MCF 10A (cell line): ENCODE measurements around the gene CAMTA1. TPM values are rescaled to one million over a fixed set of nuclear protein-coding genes. Genes with fewer than 3 reads are reported as not detected.
"Not testable (repeated sequence)": the region's sequence is repeated elsewhere in the genome, so short reads cannot be mapped to it uniquely, and the experiment has no call there.

Experiments
- BruUV-seq: library from RNA; stranded (reverse); fragments of 400-500 nt; replicated peaks from 2 replicates; lab custom pipeline; 2021; lab: Mats Ljungman, UMichigan
- CTCF ChIA-PET: fragments of 300-600 bp; sonication (Branson Sonifier 250); formaldehyde crosslinking; extraction: SDS; loops from one replicate; lab custom pipeline; 2021; ENCODE audit warnings: antibody characterized with exemption, inconsistent platforms; lab: Yijun Ruan, JAX
- POLR2A ChIA-PET: fragments of 300-600, 350-650 bp; sonication (Branson Sonifier 250); formaldehyde crosslinking; extraction: SDS; loops from one replicate; lab custom pipeline; 2020; ENCODE audit warnings: antibody characterized with exemption, inconsistent platforms; lab: Yijun Ruan, JAX
- DNase-seq: peaks from one replicate; pipeline ENCODE4 v3.0.0-alpha.2; 2018; ENCODE audit not compliant: unreplicated experiment
- H3K27ac Mint-ChIP-seq: one replicate; pipeline ENCODE4 v1.8.0; 2022; ENCODE audit warnings: mild to moderate bottlenecking, low read depth, mixed read lengths; ENCODE audit not compliant: unreplicated experiment
- H3K27me3 Mint-ChIP-seq: one replicate; pipeline ENCODE4 v1.8.0; 2022; ENCODE audit warnings: mixed read lengths; ENCODE audit not compliant: insufficient read depth, unreplicated experiment
- H3K36me3 Mint-ChIP-seq: one replicate; pipeline ENCODE4 v1.8.0; 2022; ENCODE audit warnings: mild to moderate bottlenecking, moderate library complexity, mixed read lengths; ENCODE audit not compliant: insufficient read depth, unreplicated experiment
- H3K4me1 Mint-ChIP-seq: one replicate; pipeline ENCODE4 v1.8.0; 2022; ENCODE audit warnings: mixed read lengths; ENCODE audit not compliant: insufficient read depth, unreplicated experiment
- H3K4me3 Mint-ChIP-seq: one replicate; pipeline ENCODE4 v1.8.0; 2022; ENCODE audit warnings: mild to moderate bottlenecking, moderate library complexity, mixed read lengths; ENCODE audit not compliant: unreplicated experiment
- H3K9me3 Mint-ChIP-seq: one replicate; pipeline ENCODE4 v1.8.0; 2022; ENCODE audit warnings: mixed read lengths; ENCODE audit not compliant: unreplicated experiment
- intact Hi-C: fragments of 100-400 bp; cut with micrococcal nuclease; formaldehyde crosslinking; loops from 2 replicates; pipeline ENCODE4 v1.14.1; 2022
- total RNA-seq: library from RNA; stranded (reverse); gene quantifications from 2 replicates; pipeline ENCODE4 v1.2.3, GENCODE V29; 2022
- TF ChIP-seq, protein P1 (sequence below): fragments of 200-600 bp; IDR thresholded peaks from one replicate; pipeline ENCODE4 v1.8.0; 2022; ENCODE audit warnings: antibody characterized with exemption, mild to moderate bottlenecking; ENCODE audit not compliant: unreplicated experiment

CAMTA1 gene
- total RNA-seq, 1 experiment from 2014 or later, result 74.1 TPM

DNA sequence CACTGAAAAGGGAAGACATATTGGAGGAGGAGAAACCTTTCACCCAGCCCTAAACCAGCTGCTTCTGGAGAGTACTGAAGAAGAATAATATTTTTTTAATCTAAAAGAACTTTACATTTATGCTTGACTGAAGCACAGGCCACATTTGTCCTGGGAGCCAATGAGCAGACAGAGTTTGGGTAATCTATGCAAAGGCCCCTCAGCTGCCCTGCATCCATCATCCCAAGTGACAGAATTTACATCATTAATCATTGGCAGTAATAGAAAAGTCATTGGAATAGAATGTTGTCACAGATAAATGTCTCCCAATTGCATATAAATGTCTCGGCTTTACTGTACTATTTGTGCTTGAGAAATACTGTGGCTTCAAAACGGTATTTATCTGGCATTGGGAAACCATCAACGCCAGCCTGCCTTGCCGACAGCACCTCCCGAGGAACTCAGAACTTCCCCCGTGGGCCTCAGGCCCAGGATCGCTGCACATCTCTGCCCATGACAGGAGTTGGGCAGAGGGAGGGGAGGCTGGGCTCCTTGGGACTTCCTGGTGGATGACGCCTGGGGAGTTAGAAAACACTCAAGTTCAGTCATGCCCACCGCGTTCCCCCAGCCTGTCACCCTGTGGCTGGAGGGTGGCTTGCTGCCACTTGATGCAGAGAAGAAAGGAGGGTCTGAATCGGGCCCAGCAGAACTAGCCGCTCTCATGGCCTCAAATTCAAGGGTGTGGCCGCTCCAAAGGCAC, 133.1 kb downstream of the CAMTA1 start:
- TF ChIP-seq, protein P1, sequence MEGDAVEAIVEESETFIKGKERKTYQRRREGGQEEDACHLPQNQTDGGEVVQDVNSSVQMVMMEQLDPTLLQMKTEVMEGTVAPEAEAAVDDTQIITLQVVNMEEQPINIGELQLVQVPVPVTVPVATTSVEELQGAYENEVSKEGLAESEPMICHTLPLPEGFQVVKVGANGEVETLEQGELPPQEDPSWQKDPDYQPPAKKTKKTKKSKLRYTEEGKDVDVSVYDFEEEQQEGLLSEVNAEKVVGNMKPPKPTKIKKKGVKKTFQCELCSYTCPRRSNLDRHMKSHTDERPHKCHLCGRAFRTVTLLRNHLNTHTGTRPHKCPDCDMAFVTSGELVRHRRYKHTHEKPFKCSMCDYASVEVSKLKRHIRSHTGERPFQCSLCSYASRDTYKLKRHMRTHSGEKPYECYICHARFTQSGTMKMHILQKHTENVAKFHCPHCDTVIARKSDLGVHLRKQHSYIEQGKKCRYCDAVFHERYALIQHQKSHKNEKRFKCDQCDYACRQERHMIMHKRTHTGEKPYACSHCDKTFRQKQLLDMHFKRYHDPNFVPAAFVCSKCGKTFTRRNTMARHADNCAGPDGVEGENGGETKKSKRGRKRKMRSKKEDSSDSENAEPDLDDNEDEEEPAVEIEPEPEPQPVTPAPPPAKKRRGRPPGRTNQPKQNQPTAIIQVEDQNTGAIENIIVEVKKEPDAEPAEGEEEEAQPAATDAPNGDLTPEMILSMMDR, result no peak
- no peaks in the 10 kb centered on the region for H3K36me3 Mint-ChIP-seq
- peaks cover 7% of the 10 kb centered on the region for H3K27me3 Mint-ChIP-seq
- ChIA-PET POLR2A (interaction anchor here (0.6 kb wide), 1 partner anchor 219 kb away, joined by 3 read pairs; no protein-coding TSS in a partner anchor), CTCF (interaction anchor here (1.4 kb wide), 1 partner anchor 199 kb away, joined by 4 read pairs; no protein-coding TSS in a partner anchor)
- H3K27ac Mint-ChIP-seq, result no peak overlapping the region
- no peak overlapping the region for H3K4me3 Mint-ChIP-seq
- intact Hi-C loops, result no loop called here
- BruUV-seq, result no TSS peak
- no peak for DNase-seq
- H3K4me1 Mint-ChIP-seq, result peaks cover 4% of the 10 kb centered on the region
- H3K9me3 Mint-ChIP-seq, result peaks cover 14% of the 10 kb centered on the region

DNA sequence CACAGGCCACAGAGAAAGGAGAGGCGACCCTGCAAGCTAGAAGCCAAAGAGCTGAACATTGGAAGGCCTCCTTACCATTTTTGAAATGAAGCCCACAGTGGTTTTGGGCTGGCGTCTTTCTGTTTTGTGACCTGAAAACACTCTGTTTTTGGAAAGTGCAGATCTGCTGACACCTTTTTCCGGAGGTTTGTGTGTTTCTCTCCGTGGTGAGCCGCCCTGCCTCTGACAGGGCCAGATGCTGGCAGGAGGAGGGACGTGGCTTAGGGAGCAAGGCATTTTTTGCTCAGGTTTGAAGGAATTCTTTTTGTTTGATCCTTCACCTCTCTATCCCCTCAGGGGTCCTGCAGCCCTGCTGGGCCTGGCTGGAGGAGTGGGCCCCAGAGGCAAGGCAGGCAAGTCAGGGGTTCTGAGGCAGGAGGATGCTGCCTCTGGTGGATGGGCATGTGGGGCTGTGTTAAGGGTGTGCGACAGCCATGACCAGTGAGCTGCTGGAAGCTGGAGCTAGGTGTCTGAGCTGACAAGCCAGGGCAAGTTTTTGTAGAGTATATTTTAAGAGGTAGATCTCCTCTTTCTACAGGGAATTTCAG, 133.8 kb downstream of the CAMTA1 start:
- POLR2A ChIA-PET, result no interaction called here
- intact Hi-C loops, result no loop called here
- Mint-ChIP-seq H3K4me3 (no peak overlapping the region), H3K27ac (no peak overlapping the region), H3K36me3 (no peaks in the 10 kb centered on the region), H3K27me3 (peaks cover under 1% of the 10 kb centered on the region), H3K9me3 (peaks cover 9% of the 10 kb centered on the region), H3K4me1 (peaks cover 4% of the 10 kb centered on the region)
- CTCF ChIA-PET, result interaction anchor here (1.4 kb wide), 1 partner anchor 199 kb away, joined by 4 read pairs; no protein-coding TSS in a partner anchor
- TF ChIP-seq, protein P1, result no peak
- no TSS peak for BruUV-seq
- no peak for DNase-seq

GRCh38 chr1:6921506-6921905, 136.3 kb downstream of the CAMTA1 start:
- POLR2A ChIA-PET, H3K9me3 Mint-ChIP-seq, H3K27ac Mint-ChIP-seq, H3K36me3 Mint-ChIP-seq, H3K4me1 Mint-ChIP-seq, H3K4me3 Mint-ChIP-seq, BruUV-seq, intact Hi-C loops, DNase-seq: not testable (repeated sequence)
- CTCF ChIA-PET, result interaction anchor here (0.8 kb wide), 1 partner anchor 31 kb away, joined by 6 read pairs; no protein-coding TSS in a partner anchor
- H3K27me3 Mint-ChIP-seq, result peaks cover 12% of the 10 kb centered on the region

DNA sequence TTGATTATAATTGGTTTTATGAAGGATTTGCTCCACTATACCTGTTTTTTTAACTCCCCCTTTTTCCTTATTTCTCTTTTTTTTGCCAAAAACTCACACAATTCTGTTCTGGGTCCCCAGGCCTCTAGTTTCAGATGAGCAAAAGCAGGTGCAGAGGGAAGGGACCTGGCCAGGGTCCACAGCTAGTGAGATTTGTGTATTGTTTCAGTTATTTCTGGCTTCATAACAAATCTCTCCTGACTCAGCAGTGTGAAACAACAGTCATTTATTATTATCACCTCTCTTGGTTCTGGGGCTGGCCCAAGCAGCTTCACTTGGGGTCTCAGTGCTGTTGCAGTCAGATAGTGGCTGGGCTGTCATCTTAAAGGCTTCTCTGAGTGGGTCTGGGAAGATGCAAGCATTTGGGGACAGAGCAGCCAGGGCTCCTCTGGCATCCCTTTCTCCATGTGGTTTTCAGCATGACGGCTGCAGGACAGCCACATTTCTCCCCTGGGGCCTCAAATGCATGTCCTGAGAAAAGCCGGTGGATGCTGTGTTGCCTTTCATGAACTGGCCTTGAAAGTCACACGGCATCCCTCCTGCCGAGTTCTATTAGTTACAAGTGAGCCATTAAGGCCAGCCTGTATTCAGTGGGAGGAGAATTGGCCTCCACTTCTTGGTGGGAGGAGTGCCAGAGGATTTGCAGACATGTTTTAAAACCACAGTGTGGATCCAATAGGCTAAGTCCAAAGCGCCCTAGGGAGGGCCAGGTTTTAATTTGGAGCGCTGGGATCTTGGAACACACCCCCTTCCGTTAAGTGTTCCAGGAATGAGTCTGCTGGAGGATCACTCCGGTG, 137.1 kb downstream of the CAMTA1 start:
- peaks cover 9% of the 10 kb centered on the region for H3K9me3 Mint-ChIP-seq
- H3K4me1 Mint-ChIP-seq, result peaks cover 4% of the 10 kb centered on the region
- no TSS peak for BruUV-seq
- DNase-seq, result peak; percentile 32
- H3K27me3 Mint-ChIP-seq, result peaks cover 18% of the 10 kb centered on the region
- intact Hi-C loops, result no loop called here
- POLR2A ChIA-PET, result no interaction called here
- CTCF ChIA-PET, result interaction anchor here (0.7 to 0.8 kb wide), 2 partner anchors 32 to 119 kb away, joined by 3 to 6 read pairs; no protein-coding TSS in a partner anchor
- TF ChIP-seq, protein P1, result no peak
- H3K36me3 Mint-ChIP-seq, result no peaks in the 10 kb centered on the region
- H3K27ac Mint-ChIP-seq, result no peak overlapping the region
- no peak overlapping the region for H3K4me3 Mint-ChIP-seq
